ENCODE results near the gene PEX10. TPM values are rescaled to one million over a fixed set of nuclear protein-coding genes. Genes with fewer than 3 reads are reported as not detected.
"Not testable (repeated sequence)": the region's sequence is repeated elsewhere in the genome, so short reads cannot be mapped to it uniquely, and the experiment has no call there.

The PEX10 gene
- 33.7 and 41.0 TPM in 2 replicates for total RNA-seq

GRCh38 chr1:2412395-2412772, at the start of gene PEX10:
PEX10 (minus strand) TSS chr1:2412564; CDS start chr1:2412502, 62 bp downstream.
- peak; percentile 70 for DNase-seq (ENCODE audit: low read depth, low spot score)

DNA sequence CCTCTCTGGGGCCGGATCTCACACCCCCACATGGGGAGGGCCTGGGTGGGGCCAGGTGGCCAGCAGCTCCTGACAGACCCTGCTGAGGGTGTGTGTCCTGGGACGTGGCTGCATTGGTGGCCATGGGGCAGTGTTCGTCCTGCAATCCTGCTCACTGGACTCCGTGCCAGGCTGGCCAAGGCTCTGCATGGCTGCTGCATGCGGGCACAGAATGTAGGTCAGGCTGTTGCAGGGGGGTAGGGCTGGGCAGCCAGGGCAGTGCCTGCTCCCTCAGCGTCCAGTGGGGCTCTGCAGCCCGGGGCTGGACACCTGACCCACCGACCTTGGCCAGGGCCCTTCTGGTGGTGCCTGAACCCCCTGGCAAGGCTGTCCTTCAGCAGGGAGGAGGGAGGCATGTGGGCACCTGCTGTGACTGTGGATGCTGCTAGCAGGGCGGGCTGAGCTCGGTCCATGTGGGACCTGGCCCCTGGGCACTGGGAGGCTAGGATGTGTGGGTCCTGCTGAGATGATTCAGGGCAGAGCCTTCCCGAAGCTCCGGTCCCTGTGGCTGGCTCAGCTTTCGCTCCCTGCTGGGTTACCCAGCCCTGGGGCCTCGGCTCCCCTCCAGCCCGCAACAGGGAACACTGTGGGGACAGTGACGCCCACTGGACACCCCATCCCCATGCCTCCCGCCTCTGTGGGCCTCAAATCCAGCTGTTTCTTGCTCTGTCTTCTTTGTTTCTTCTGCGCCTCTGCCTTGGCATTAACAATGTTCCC, 48.8 kb upstream of the PEX10 start:
- DNase-seq (ENCODE audit: low read depth, low spot score): no peak

DNA sequence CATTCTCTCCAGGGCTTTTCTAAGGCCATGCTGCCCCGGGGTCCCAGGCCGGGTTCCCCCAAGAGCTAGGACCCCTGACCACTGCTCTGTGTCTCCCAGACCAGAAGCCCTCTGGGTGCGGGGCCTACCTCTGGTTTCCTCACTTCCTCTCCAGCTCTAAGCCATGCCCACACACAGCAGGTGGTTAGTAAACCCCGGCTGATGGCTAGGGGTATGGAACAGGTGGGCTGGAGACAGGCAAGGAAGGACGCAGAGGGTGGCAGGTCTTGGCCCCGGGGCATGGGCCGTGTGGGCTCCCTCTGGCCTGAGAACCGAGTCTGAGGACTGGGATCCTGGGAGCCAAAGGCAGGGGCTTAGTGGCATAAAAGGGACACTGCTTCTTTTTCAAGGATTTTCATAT, 47.8 kb upstream of the PEX10 start:
- DNase-seq (ENCODE audit: low read depth, low spot score): no peak

- no peak for DNase-seq (ENCODE audit: low read depth, low spot score)
Measured at GRCh38 chr1:2459757-2460156, 47.4 kb upstream of the PEX10 start.

GRCh38 chr1:2459102-2459753, 46.9 kb upstream of the PEX10 start:
- DNase-seq (ENCODE audit: low read depth, low spot score): not testable (repeated sequence)

- DNase-seq (ENCODE audit: low read depth, low spot score): no peak
Measured at GRCh38 chr1:2458687-2459086, 46.3 kb upstream of the PEX10 start.

- no peak for DNase-seq (ENCODE audit: low read depth, low spot score)
Measured at GRCh38 chr1:2457444-2457843, 45.1 kb upstream of the PEX10 start.

DNA sequence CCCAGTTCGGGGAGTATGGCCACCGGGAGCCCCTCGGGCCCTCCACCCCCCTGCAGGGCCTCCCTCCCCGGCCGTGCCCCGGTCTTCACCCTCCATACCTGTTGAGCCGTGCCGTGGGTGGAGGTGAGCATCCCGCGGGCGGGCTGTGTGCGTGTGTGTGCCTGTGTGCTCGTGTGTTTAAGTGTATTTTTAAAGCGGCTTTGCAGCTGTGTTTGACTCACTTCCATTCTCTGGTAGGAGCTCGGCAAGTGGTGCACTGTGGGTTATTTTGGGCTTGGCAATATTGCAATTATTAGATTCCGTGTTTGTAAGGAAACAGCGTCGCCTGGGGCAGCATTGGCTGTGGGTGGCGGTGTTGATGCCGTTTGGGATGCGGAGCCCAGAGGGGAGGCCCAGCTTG, 43.4 kb upstream of the PEX10 start:
- DNase-seq (ENCODE audit: low read depth, low spot score): no peak

DNA sequence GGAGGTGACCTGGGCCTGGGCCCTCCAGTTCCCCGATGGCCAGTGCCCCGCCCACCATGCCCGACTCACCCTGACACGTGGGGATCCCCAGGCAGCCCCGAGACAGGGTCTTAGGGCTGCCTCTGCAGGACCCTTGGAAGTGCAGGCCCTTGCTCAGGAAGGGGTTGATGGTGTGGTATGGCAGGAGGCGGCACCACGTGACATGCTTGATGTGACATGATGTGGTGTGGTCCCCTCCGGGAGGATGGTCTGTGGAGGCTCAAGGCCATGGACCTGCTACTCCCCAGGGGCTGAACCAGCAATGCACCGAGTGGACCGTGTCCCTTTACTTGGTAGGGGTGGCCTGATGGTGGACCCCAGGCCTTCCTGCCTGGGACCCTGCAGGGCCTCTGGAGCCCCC, 41.9 kb upstream of the PEX10 start:
- DNase-seq (ENCODE audit: low read depth, low spot score): no peak

DNA sequence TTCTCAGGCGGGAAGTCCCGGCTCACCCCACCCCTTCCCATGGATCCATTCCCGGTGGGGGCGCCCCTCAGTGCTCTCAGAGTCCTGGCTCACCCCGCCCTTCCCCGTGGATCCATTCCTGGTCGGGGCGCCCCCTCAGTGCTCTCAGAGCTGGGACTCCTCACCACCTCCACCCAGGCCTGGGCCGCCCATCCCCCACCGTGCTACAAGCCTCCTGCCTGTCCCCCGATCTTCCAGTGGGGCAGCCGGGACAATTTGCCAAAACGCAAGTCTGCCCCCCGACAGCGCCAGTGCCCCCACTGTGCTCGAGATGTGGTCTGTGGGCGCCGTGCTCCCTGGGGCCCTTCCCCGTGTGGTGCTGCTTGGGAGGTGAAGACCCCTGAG, 40.6 kb upstream of the PEX10 start:
- DNase-seq (ENCODE audit: low read depth, low spot score): no peak

DNA sequence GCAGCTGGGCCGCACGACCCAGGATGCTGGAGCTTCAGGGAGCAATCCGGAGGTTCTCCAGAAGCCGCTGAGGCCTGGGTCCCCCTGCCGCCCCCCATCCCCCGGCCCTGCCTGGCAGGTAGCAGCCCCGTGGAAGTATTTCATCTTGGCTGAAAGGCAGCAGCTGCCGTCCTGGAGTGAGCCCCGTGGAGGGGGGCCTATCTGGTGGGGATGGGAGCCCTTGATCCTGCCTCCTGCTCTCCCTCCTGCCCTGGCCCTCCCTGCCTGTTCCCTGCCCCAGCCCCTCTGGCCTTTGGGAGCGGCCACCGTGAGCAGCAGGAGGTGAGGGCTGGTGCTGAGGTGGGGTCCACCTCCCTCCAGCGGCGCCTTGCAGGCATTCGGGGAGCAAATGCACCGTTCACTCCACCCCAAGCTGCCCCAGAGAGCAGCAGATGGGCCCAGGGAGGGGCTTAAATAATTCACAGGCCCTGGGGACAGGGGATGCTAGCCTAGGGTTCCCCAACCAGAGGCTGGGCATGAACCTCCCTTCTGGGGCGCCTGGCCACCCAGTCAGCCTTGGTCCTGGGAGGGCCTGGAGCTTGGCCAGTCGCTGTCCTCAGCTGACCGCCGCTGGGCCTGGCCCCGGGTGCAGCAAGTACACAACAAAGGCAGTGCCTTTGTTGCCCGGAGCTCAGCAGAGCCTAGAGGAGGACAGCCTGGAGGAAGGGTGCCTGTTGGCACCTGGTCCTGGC, 40.0 kb upstream of the PEX10 start:
- DNase-seq (ENCODE audit: low read depth, low spot score): no peak

DNA sequence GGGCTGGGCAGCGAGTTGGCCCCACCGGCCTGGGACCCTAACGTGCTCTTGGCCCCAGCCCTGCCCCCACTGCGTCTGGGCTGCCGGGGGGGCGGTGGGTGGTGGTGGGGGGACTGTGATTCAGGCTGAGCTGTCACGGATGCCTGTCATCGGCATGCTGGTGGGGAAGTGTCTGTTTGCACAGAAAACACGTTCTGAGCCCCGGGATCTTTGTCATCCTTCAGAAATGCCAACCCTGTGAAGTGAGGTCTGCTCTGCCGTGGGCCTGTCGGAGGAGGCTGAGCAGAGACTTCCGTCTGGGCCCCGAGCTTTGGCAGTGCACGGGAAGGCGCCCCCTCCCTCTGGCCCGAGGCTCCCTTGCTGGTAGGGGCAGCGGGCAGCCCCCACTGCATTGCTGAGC, 39.4 kb upstream of the PEX10 start:
- DNase-seq (ENCODE audit: low read depth, low spot score): peak; percentile 30

DNA sequence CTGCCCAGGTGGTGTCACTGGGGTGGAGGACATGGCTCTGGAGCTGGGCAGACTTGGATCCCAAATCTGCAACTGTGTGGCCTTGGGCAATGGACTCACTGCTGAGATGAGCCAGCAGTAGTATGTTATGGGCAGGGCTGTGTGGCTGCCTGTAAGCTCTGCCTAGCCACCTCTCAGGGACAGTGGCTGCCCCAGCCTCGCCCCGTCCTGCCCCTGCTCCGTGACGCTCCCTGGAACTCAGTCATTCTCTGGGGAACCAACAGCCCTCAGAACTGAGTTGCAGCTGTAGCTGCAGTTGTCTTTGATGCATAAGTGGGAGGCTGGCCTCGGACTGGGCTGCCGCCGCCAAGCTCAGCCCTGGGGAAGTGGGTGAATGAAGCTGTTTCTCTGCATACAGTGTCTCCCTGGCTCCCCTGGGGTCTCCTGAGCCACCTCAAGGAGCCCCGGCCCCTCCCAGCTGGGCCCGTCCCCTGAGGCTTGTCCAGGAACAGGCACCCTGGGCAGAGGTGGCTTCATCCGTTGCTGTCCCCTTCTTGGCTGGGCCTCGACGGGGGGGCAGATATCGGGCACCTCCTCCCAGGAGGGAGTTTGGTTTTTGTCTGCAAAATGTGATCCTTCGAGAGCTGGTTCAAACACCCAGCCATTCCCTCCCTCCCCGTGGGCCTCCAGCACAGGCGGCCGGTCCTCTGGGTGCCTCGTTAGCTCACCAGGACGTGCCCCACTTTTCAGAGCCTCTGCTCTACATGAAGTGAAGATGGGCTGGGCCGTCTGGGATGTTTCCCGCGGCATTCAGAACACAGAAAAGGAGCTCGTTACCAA, 37.5 kb upstream of the PEX10 start:
- DNase-seq (ENCODE audit: low read depth, low spot score): no peak

DNA sequence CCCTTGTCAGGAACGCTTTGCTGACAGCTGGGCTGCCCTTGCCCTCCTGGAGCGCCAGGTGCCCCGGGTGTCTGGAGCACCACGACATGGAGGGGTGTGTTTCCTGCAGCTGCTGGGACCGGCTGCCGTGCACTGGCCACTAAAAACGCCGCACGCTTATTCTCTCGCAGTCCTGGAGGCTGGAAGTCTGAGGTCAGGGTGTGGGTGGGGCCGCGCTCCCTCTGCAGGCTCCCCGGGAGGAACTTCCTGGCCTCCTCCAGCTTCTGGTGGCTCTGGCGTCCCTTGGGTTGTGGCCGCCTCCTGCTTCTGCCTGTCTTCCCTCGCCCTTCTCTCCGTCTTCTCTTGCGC, 35.7 kb upstream of the PEX10 start:
- no peak for DNase-seq (ENCODE audit: low read depth, low spot score)

DNA sequence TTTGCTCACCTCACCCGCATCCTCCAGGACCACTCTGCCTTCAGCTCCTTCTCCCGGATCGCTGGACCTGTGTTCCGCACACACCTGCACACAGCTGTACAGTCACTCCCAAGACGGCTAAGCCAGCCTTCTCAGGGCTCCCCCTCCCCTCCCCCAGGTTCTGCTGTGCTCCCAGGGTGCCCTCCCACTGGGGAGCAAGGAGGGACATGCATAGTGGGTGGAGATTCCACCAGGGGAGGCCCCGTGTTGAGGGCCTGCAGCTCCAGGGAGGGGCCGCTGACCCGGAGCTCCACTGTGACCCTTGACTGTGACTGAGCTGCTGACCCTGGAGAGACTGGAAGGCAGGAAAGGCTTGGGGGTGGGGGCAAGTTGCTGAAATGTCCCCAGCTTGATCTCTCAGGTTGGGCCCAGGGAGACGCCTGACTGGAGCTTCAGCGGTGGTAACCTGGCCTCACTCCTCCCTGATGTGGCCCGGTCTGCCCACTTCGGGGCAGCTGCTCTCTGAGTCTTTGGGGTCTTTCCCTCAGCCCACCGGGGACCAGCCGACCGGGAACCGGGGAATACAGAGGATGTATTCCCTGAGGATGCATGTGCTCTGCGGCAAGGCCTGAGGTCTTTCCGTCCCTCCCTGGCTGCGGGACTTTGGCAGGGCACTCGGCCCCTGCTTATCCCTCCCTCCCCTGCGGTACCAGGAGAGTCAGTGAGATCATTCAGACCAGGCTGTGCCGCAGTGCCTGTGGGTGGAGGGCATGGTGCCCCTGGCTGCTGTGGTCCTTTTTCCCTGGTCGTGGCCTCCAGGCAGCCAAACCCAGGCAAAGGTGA, 35.1 kb upstream of the PEX10 start:
- no peak for DNase-seq (ENCODE audit: low read depth, low spot score)

- no peak for DNase-seq (ENCODE audit: low read depth, low spot score)
Measured at GRCh38 chr1:2446861-2447260, 34.5 kb upstream of the PEX10 start.

GRCh38 chr1:2446394-2446793, 34.0 kb upstream of the PEX10 start:
- no peak for DNase-seq (ENCODE audit: low read depth, low spot score)

GRCh38 chr1:2445823-2446215, 33.5 kb upstream of the PEX10 start:
- DNase-seq (ENCODE audit: low read depth, low spot score): no peak

- no peak for DNase-seq (ENCODE audit: low read depth, low spot score)
Measured at GRCh38 chr1:2445162-2445822, 32.9 kb upstream of the PEX10 start.

DNA sequence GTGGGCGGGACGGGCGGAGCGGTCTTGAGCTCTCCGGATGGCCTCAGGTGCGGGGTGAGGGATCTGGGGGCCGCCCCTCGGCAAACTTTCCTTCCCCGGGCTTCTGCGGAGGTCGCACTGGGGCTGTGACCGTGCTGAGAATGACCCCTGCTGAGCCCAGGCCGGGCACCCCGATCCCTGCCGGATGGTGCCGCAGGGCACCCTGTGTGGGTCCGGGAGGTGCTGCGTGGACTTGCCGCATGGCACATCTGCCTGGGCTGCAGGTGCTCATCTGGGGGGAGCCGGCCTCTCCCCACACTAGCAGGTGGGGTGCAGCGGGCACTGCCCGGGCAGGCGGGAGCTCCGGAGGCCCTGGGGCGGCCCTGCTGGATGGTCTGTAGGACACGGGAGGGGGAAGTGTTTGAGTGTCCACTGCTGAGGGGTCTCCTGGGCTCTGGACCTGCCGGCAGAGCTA, 31.8 kb upstream of the PEX10 start:
- DNase-seq (ENCODE audit: low read depth, low spot score): no peak
